Endodermal cell (in vitro differentiated cells): Measurements from ENCODE around the gene STARD13. TPM values are rescaled to one million over a fixed set of nuclear protein-coding genes. Genes with fewer than 3 reads are reported as not detected.
A peak's percentile ranks its signal among the peaks of the same experiment; 100 is the strongest.

Experiments used
- DNase-seq: peaks from one replicate; pipeline ENCODE4 v3.0.0-alpha.2; 2017
- H3K27ac ChIP-seq: 2 replicates; pipeline ENCODE4 v1.5.1; 2013; ENCODE audit warnings: mild to moderate bottlenecking, low read depth, low read length, moderate library complexity
- H3K27me3 ChIP-seq: 2 replicates; pipeline ENCODE4 v1.6.1; 2013; ENCODE audit warnings: mild to moderate bottlenecking, low read length, moderate library complexity; ENCODE audit not compliant: insufficient read depth, control insufficient read depth, poor library complexity, severe bottlenecking
- H3K36me3 ChIP-seq: 2 replicates; pipeline ENCODE4 v1.7.0; 2013; ENCODE audit warnings: mild to moderate bottlenecking, low read length, moderate library complexity; ENCODE audit not compliant: control insufficient read depth, insufficient read depth
- H3K4me1 ChIP-seq: one replicate; pipeline ENCODE4 v1.7.0; 2013; ENCODE audit warnings: low read length; ENCODE audit not compliant: control insufficient read depth, insufficient read depth
- H3K4me3 ChIP-seq: 2 replicates; pipeline ENCODE4 v1.5.1; 2013; ENCODE audit warnings: mild to moderate bottlenecking, low read length, moderate library complexity
- H3K9ac ChIP-seq: 2 replicates; pipeline ENCODE4 v1.6.1; 2013; ENCODE audit warnings: mild to moderate bottlenecking, low read length, moderate library complexity; ENCODE audit not compliant: poor library complexity, severe bottlenecking; ENCODE audit errors: extremely low read depth
- H3K9me3 ChIP-seq: 2 replicates; pipeline ENCODE4 v1.6.1; 2013; ENCODE audit warnings: mild to moderate bottlenecking, low read length, moderate library complexity; ENCODE audit not compliant: control insufficient read depth
- H3K27ac Mint-ChIP-seq: 2 replicates; pipeline ENCODE4 v1.8.0; 2020; ENCODE audit warnings: mixed read lengths
- H3K27me3 Mint-ChIP-seq: 2 replicates; pipeline ENCODE4 v1.8.0; 2021; ENCODE audit warnings: mild to moderate bottlenecking, mixed read lengths; ENCODE audit not compliant: insufficient read depth
- H3K36me3 Mint-ChIP-seq: 2 replicates; pipeline ENCODE4 v1.8.0; 2020; ENCODE audit warnings: low read depth, mixed read lengths
- H3K4me1 Mint-ChIP-seq: 2 replicates; pipeline ENCODE4 v1.8.0; 2020; ENCODE audit warnings: mixed read lengths
- H3K4me3 Mint-ChIP-seq: 2 replicates; pipeline ENCODE4 v1.8.0; 2020; ENCODE audit warnings: mild to moderate bottlenecking, moderate library complexity, mixed read lengths
- H3K9me3 Mint-ChIP-seq: 2 replicates; pipeline ENCODE4 v1.8.0; 2020; ENCODE audit warnings: mild to moderate bottlenecking, mixed read lengths
- WGBS, 2 experiments: methylation state at CpG; one replicate each; pipeline versions ENCODE4 v1.1.5 to v1.1.7; 2013; ENCODE audit warnings: missing lambda C conversion rate in 2 of 2, mixed read lengths in 1 of 2; ENCODE audit not compliant: insufficient coverage in 1 of 2, insufficient read length in 1 of 2; 5-methylcytosine and 5-hydroxymethylcytosine counted together
- total RNA-seq, 2 donors: library from RNA; stranded (reverse); fragmentation: NEBNext Ultra II Directional in 1 of 2; extraction: Animal tissue kit (Norgen Biotek cat#: 25700) in 1 of 2; gene quantifications; 2 replicates in 1 of 2; 3 replicates in 1 of 2; pipeline ENCODE4 v1.2.1, GENCODE V29; 2021
- TF ChIP-seq, protein P1 (sequence below): fragments of 200-600 bp; sonication (generic); conservative IDR thresholded peaks from 2 replicates; pipeline ENCODE4 v1.5.0; 2021; ENCODE audit warnings: antibody characterized with exemption, mild to moderate bottlenecking

Gene STARD13
- total RNA-seq, 2 donors from 2014 or later, result 2.5 to 3.7 TPM

DNA sequence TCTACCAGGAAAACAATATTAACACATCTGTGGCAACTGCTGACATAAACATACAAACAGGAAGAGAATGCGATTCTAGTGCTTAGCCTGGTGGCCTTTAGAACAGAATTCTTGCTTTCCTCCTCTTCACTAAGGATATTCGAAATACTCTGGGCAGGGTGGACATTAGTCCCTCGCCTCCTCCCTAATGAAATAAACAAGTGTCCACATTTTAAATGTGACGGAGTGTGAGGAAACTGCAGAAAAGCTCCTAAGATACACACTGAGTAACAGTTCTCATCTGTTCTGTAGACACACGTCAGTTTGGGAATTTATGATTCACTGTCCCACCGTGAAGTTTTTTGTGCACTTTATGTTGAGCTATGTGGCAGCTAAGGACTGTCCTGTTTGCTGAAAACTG is 639 bp downstream of the STARD13 start:
- Histone ChIP-seq H3K9ac (peak overlapping the region; percentile 45), H3K4me1 (no peaks in the 10 kb centered on the region), H3K27me3 (no peaks in the 10 kb centered on the region), H3K27ac (no peak overlapping the region), H3K4me3 (peak overlapping the region; percentile 80), H3K9me3 (no peaks in the 10 kb centered on the region), H3K36me3 (no peaks in the 10 kb centered on the region)
- 75 to 80% methylated on average over 4 to 6 of the region's 6 CpGs for WGBS, 2 experiments
- Mint-ChIP-seq H3K4me1 (peaks cover 14% of the 10 kb centered on the region), H3K36me3 (no peaks in the 10 kb centered on the region), H3K4me3 (peak overlapping the region; percentile 67), H3K27ac (peak overlapping the region; percentile 88), H3K9me3 (no peaks in the 10 kb centered on the region), H3K27me3 (peaks cover 4% of the 10 kb centered on the region)
- DNase-seq, result no peak
- TF ChIP-seq, protein P1, sequence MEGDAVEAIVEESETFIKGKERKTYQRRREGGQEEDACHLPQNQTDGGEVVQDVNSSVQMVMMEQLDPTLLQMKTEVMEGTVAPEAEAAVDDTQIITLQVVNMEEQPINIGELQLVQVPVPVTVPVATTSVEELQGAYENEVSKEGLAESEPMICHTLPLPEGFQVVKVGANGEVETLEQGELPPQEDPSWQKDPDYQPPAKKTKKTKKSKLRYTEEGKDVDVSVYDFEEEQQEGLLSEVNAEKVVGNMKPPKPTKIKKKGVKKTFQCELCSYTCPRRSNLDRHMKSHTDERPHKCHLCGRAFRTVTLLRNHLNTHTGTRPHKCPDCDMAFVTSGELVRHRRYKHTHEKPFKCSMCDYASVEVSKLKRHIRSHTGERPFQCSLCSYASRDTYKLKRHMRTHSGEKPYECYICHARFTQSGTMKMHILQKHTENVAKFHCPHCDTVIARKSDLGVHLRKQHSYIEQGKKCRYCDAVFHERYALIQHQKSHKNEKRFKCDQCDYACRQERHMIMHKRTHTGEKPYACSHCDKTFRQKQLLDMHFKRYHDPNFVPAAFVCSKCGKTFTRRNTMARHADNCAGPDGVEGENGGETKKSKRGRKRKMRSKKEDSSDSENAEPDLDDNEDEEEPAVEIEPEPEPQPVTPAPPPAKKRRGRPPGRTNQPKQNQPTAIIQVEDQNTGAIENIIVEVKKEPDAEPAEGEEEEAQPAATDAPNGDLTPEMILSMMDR, result no peak

- Histone ChIP-seq H3K4me3 (no peak overlapping the region), H3K27ac (no peak overlapping the region), H3K9me3 (no peaks in the 10 kb centered on the region), H3K27me3 (no peaks in the 10 kb centered on the region), H3K4me1 (no peaks in the 10 kb centered on the region), H3K9ac (no peak overlapping the region), H3K36me3 (no peaks in the 10 kb centered on the region)
- no peak for DNase-seq
- Mint-ChIP-seq H3K4me1 (peaks cover 14% of the 10 kb centered on the region), H3K27ac (no peak overlapping the region), H3K9me3 (no peaks in the 10 kb centered on the region), H3K4me3 (peak overlapping the region; percentile 67), H3K36me3 (no peaks in the 10 kb centered on the region), H3K27me3 (peaks cover 3% of the 10 kb centered on the region)
- WGBS, 2 experiments, result 94% methylated on average over 1 of the region's 1 CpG; no CpG with 5 or more reads in 1 of the 2 experiments
- TF ChIP-seq, protein P1, result no peak
Measured at GRCh38 chr13:33284031-33284430, 1.5 kb downstream of the STARD13 start.

DNA sequence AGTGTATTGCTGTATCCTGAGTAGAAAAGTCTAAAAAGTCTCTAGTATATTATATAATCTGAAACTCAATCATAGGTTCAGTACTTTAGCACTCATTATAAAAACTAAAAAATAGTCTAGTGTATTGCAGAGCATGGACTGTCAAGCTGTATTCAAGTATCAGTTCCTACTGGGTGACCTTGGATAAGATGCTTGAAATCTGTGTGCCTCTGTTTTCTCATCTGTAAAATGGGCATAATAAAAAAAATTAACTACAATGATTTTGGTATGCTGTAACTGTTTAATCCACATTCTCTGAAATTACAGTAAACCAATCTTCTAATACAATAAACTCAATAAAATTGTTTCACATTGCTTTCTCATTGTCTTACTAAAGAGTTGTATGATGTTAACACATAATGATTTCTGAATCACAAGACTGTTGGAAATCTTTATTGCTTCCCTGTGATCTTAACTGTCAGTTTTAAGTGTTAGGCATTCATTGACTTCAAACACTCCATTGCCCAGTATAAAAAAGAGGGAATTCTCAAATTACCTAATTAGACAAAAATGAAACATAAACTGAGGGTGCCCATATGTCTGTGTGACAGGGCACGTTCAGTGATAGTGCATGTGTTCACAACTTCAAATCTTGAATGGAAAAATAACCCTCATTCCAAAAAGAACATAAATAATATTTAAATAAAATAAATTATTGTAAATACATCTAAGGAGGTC is 2.2 kb downstream of the STARD13 start:
- no peak for DNase-seq
- Histone ChIP-seq H3K27ac (no peak overlapping the region), H3K9me3 (no peaks in the 10 kb centered on the region), H3K36me3 (no peaks in the 10 kb centered on the region), H3K4me1 (no peaks in the 10 kb centered on the region), H3K4me3 (no peak overlapping the region), H3K9ac (no peak overlapping the region), H3K27me3 (no peaks in the 10 kb centered on the region)
- Mint-ChIP-seq H3K27ac (no peak overlapping the region), H3K9me3 (no peaks in the 10 kb centered on the region), H3K4me1 (peaks cover 14% of the 10 kb centered on the region), H3K27me3 (peaks cover 3% of the 10 kb centered on the region), H3K4me3 (no peak overlapping the region), H3K36me3 (no peaks in the 10 kb centered on the region)
- WGBS, 2 experiments, result 90% methylated on average over 1 of the region's 1 CpG; no CpG with 5 or more reads in 1 of the 2 experiments
- TF ChIP-seq, protein P1, result no peak
